HG03439 (cell line): ENCODE results near the gene ATG3.
A peak's percentile ranks its signal among the peaks of the same experiment; 100 is the strongest.
"Not testable (repeated sequence)": the region's sequence is repeated elsewhere in the genome, so short reads cannot be mapped to it uniquely, and the experiment has no call there.

Experiments
- ATAC-seq: cut with Tn5 transposase; IDR thresholded peaks from one replicate; pipeline ENCODE4 v1.9.1; 2021; ENCODE audit warnings: mild to moderate bottlenecking, moderate library complexity; ENCODE audit not compliant: unreplicated experiment

The ATG3 gene

DNA sequence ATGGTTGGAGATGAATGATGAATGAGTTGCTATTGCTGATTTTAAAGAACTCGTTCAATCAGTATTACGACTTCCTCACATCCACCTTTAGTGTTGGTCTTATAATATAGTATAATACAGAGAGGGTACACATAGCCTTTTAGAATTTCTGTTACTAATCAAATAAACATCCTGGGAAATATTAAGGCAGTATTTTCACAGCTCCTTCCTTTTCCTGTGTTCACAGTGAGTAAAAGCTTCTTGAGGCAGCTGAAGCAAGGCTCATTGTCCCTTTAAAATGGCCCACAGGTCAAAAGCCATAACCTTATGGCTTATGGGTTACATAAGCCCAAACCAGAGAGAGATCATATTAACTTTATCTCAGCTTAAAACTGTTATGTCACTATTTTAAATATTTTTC lies 61.1 kb downstream of the ATG3 start:
- no peak for ATAC-seq

GRCh38 chr3:112498914-112499711 lies 62.6 kb downstream of the ATG3 start, which contains the start of gene BTLA:
Gene BTLA, minus strand, starts transcription at chr3:112499472. Its CDS starts 114 bp downstream, at chr3:112499358.
- peak; percentile 38 for ATAC-seq

- ATAC-seq = no peak
Observed at GRCh38 chr3:112497897-112498548, 63.7 kb downstream of the ATG3 start.

DNA sequence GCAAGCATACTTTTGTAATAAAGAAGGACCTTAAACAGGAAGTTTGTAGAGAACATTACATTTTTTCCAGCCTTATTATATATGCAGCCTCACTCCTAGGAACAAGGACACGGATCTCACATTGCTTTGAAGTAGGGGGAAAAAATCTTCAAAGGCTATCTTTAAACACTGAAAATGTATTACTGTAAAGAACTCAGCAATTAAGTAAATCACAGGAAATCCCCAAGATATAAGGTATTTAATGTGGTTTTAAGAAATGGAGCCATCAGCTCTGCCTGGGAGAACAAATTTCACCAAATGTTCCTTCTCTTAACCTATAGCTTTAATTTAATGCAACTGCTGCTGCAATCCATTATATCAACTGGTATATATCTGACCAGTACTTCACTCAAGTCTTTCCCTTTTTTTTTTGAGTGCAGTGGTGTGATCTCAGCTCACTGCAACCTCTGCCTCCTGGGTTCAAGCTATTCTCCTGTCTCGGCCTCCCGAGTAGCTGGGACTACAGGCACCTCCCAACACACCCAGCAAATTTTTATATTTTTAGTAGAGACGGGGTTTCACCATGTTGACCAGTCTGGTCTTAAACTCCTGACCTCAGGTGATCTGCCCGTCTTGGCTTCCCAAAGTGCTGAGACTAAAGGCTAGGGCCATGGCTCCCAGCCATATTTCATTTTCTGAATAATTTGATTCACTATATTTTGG lies 65.2 kb downstream of the ATG3 start:
- ATAC-seq = no peak

DNA sequence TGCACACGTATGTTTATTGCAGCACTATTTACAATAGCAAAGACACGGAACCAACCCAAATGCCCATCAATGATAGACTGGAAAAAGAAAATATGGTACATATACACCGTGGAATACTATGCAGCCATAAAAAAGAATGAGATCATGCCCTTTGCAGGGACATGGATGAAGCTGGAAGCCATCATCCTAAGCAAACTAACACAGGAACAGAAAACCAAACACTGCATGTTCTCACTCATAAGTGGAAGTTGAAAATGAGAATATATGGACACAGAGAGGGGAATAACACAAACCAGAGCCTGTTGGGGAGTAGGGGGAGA lies 67.4 kb downstream of the ATG3 start:
- ATAC-seq = not testable (repeated sequence)

- no peak for ATAC-seq
Observed at GRCh38 chr3:112492124-112492523, 69.6 kb downstream of the ATG3 start.

- no peak for ATAC-seq
Observed at GRCh38 chr3:112491373-112491772, 70.4 kb downstream of the ATG3 start.

DNA sequence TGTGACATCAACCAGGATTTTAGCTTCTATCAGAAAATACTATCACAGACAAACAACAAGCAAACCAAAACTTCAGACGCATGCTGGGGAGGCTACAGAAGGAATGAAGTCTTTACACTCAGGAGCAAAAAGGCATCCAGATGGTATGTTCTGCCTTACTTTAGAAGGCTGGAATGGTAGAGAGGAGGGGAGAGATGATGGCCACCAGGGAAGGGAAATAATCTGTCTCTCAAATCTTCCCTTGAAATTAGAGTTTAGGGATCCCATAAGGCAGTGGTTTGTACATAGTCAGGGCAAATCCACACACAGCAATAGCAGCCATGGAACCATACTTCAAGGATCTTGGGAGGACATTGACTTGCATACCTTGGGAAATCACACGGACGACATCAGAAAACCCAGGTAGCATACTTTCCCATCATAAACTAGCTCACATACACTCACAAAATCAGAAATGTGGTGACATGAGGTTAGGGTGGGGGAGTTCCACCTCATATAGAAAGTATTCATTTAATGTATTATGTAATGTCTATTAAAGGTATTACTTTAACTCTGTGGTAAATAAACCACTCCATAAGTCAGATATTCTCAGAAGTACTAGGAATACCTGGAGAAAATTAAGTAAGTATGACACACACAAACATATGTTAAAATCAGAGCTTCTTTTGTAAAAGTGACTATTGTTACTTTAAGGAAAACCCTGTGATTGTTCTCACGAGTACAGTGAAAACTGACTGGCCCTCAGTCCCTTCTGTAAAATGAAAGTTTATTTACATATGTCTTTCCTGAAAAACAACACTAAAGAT lies 71.9 kb downstream of the ATG3 start:
- ATAC-seq = peak; percentile 41

DNA sequence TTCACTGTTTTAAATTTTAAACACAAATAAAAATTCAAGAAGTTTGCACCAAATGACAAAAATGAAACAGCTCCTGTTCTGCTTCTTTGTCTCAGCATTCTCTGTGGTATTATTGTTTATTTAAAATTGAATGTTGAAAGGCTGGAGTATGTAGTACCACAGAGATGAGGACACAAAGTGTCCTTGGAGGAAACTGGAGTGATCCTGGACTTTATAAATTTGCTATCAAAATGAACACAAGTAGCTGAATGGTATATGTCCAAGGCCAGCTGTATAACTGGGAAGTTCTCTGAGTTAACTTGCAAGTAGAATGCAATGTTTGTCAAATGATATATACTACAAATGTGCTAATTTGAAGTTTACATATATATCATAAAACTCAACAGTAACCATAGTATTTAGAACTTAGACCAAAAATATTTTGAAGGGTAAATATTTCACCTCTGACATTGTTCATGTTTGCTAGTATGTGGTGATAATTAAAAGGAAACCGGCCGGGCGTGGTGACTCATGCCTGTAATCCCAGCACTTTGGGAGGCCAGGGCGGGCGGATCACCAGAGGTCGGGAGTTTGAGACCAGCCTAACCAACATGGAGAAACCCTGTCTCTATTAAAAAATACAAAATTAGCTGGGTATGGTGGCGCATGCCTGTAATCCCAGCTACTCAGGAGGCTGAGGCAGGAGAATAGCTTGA lies 74.8 kb downstream of the ATG3 start:
- no peak for ATAC-seq

DNA sequence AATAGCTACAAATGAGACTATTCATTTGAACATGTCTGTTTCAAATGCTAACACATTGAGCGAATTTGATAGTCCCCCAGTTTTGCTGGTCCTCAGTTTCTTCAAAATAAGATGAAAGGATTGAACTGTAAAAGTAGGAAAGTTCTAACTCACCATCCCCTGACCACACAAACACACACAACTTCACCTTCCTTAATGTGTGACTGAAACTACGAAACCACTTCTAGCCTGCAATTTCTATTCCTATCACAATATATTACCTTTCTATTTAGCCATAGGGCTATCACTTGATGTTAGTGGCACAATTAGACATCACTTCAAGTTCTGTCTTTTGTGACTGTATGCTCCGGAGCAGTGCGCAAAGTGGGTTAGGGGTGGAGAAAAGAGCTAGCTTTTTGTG lies 77.4 kb downstream of the ATG3 start:
- no peak for ATAC-seq

- no peak for ATAC-seq
Observed at GRCh38 chr3:112482675-112483074, 79.1 kb downstream of the ATG3 start.
